Measurements from ENCODE around the gene MMP15.
"Not testable (repeated sequence)": the region's sequence is repeated elsewhere in the genome, so short reads cannot be mapped to it uniquely, and the experiment has no call there.

Gene MMP15

GRCh38 chr16:58094026-58094425 is 68.5 kb downstream of the MMP15 start:
- no peak for DNase-seq

- DNase-seq, result no peak
Measured at GRCh38 chr16:58094791-58095574, 69.4 kb downstream of the MMP15 start.

- not testable (repeated sequence) for DNase-seq
Measured at GRCh38 chr16:58095575-58095960, 70.0 kb downstream of the MMP15 start.

GRCh38 chr16:58096249-58096648 is 70.7 kb downstream of the MMP15 start:
- DNase-seq, result no peak
